Adipocyte (in vitro differentiated cells): ENCODE results near the gene PPP1R1C.

Experiments used
- DNase-seq: peaks from one replicate; pipeline ENCODE4 v3.0.0-alpha.2; 2015; ENCODE audit warnings: low read depth
- H3K27me3 ChIP-seq: replicated peaks from 2 replicates; pipeline ENCODE4 v1.7.0; 2013; ENCODE audit warnings: mild to moderate bottlenecking, low read length, moderate library complexity; ENCODE audit not compliant: control insufficient read depth, insufficient read depth
- H3K36me3 ChIP-seq: 2 replicates; pipeline ENCODE4 v1.7.0; 2013; ENCODE audit warnings: low read length, mild to moderate bottlenecking, moderate library complexity; ENCODE audit not compliant: control insufficient read depth, insufficient read depth, severe bottlenecking
- H3K4me1 ChIP-seq: 2 replicates; pipeline ENCODE4 v1.7.0; 2013; ENCODE audit warnings: mild to moderate bottlenecking, low read length, moderate library complexity; ENCODE audit not compliant: control insufficient read depth, insufficient read depth
- H3K4me3 ChIP-seq: 2 replicates; pipeline ENCODE4 v1.7.0; 2013; ENCODE audit warnings: mild to moderate bottlenecking, low read length, moderate library complexity
- H3K9ac ChIP-seq: 2 replicates; pipeline ENCODE4 v1.7.0; 2013; ENCODE audit warnings: mild to moderate bottlenecking, low read length, moderate library complexity
- H3K9me3 ChIP-seq: 2 replicates; pipeline ENCODE4 v1.7.0; 2013; ENCODE audit warnings: mild to moderate bottlenecking, low read length, moderate library complexity; ENCODE audit not compliant: control insufficient read depth

Gene PPP1R1C

DNA sequence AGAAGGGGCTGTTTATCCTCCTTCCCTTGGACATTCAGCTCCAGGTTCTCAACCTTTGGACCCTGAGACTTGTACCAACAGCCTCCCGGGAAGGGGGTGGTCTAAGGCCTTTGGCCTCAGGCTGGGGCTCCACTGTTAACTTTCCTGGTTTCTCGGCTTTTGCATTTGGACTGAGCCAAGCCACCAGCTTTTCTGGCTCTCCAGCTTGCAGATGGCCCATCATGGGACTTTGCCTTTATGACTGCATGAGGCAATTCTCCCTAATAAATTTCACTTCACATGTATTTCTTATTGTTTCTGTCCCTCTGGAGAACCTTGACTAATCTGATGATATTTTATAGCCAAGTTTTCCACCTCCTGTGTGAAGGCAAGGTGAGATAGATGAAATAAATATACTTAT, 180.8 kb downstream of the PPP1R1C start:
- DNase-seq, result no peak
- peaks cover 41% of the 10 kb centered on the region for H3K4me1 ChIP-seq
- H3K9ac ChIP-seq, result no peak overlapping the region
- no peaks in the 10 kb centered on the region for H3K9me3 ChIP-seq
- peaks cover 4% of the 10 kb centered on the region for H3K36me3 ChIP-seq
- H3K27me3 ChIP-seq, result no peaks in the 10 kb centered on the region
- H3K4me3 ChIP-seq, result no peak overlapping the region

DNA sequence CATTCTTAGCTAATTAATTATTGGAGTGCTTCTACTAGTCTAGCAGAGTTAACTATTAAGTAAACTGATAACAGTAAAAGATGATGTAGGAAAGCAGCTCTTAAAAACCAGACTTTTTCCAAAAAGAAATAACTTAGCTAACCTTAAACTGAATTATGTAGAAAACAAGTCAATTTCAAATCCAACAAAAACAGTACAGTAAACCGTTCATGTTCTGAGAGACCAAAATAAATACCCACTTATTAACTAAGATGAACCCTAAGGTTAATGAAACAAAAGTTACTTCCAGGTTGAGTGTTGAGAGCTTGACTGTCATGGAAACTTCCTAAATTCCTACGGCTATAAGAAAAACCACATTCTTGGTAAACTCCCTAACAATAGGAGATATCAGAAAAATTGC, 181.2 kb downstream of the PPP1R1C start:
- Histone ChIP-seq H3K4me3 (no peak overlapping the region), H3K9ac (no peak overlapping the region), H3K27me3 (no peaks in the 10 kb centered on the region), H3K4me1 (peaks cover 41% of the 10 kb centered on the region), H3K9me3 (no peaks in the 10 kb centered on the region), H3K36me3 (peaks cover 4% of the 10 kb centered on the region)
- DNase-seq, result no peak
